Fibroblast of skin of left quadriceps (primary cell): Measurements from ENCODE around the gene GAMT.

Source experiments
- DNase-seq, 2 experiments: peaks; one replicate each; pipeline ENCODE4 v3.0.0-alpha.2; 2013; ENCODE audit warnings: low read depth in 2 of 2

Gene GAMT

GRCh38 chr19:1400281-1401137, 833 bp downstream of the GAMT start:
- no peak for DNase-seq

GRCh38 chr19:1399745-1400144, 1.6 kb downstream of the GAMT start:
- DNase-seq = no peak

GRCh38 chr19:1399079-1399478, 2.3 kb downstream of the GAMT start:
- no peak for DNase-seq

GRCh38 chr19:1397838-1398237, 3.5 kb downstream of the GAMT start:
- no peak for DNase-seq

- DNase-seq = no peak
Measured at GRCh38 chr19:1396768-1397679, 4.3 kb downstream of the GAMT start.

GRCh38 chr19:1396019-1396767, 5.1 kb downstream of the GAMT start:
- no peak for DNase-seq

- DNase-seq = no peak
Measured at GRCh38 chr19:1395194-1396018, 5.9 kb downstream of the GAMT start.

- DNase-seq = no peak
Measured at GRCh38 chr19:1394252-1395193, 6.8 kb downstream of the GAMT start.

- no peak for DNase-seq
Measured at GRCh38 chr19:1393841-1394240, 7.5 kb downstream of the GAMT start.

GRCh38 chr19:1392939-1393530, 8.3 kb downstream of the GAMT start:
- no peak for DNase-seq

GRCh38 chr19:1392407-1392806, 8.9 kb downstream of the GAMT start:
- DNase-seq = no peak

GRCh38 chr19:1390890-1391423, 10.4 kb downstream of the GAMT start:
- DNase-seq = no peak

- no peak for DNase-seq
Measured at GRCh38 chr19:1389033-1389940, 12.1 kb downstream of the GAMT start.

- DNase-seq = no peak
Measured at GRCh38 chr19:1388637-1389026, 12.7 kb downstream of the GAMT start.

GRCh38 chr19:1387684-1388636, 13.4 kb downstream of the GAMT start:
- no peak for DNase-seq

GRCh38 chr19:1386945-1387683, 14.2 kb downstream of the GAMT start:
- no peak for DNase-seq
